ENCODE measurements around the gene PACRG. TPM values are rescaled to one million over a fixed set of nuclear protein-coding genes. Genes with fewer than 3 reads are reported as not detected.

The PACRG gene
- total and polyA plus RNA-seq, 4 donors, result 0.47 to 3.8 (median 2.4) TPM

DNA sequence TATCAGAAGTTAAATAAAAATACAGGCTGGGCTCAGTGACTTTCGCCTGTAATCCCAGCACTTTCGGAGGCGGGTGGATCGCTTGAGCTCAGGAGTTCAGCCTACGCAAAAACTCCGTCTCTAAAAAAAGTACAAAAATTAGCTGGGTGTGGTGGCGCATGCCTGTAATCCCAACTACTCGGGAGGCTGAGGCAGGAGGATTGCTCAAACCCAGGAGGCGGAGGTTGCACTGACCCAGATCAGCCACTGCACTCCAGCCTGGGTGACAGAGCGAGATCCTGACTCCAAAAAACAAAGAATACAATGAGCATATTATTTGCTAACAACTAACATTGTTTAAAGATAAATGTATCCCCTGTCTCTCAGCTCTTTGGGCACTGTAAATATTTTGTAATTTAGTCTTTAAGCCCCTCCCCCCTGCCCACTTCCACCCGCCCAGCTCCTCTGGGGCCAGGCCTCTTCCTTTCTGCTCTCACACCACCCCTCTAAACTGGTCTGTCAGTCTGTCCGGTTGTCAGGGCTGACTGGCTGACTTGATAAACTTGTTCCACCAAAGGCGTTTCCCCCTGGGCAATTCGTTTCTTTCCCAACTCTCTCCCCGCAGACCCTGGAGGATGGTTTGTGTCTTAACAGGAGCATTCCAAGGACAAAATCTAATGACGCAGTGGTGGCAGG lies 624.4 kb downstream of the PACRG start:
- no peak overlapping the region for H3K27ac ChIP-seq (ENCODE audit: low read depth in 1 of 2, low read length in 2 of 2)
- peaks cover 0 to 4% (median 0%) of the 10 kb centered on the region in 4 donors for H3K4me1 ChIP-seq (ENCODE audit: control insufficient read depth in 4 of 4, insufficient read depth in 4 of 4, low read length in 3 of 4)
- no peaks in the 10 kb centered on the region for H3K27me3 ChIP-seq (ENCODE audit: control insufficient read depth in 4 of 4, insufficient read depth in 4 of 4, low read length in 3 of 4)
- no peaks in the 10 kb centered on the region for H3K9me3 ChIP-seq (ENCODE audit: control insufficient read depth in 4 of 4, low read length in 3 of 4)
- no peak overlapping the region for H3K9ac ChIP-seq (ENCODE audit: low read depth in 1 of 2, low read length in 2 of 2)
- no peak overlapping the region for H3K4me3 ChIP-seq (ENCODE audit: low read depth in 1 of 3, low read length in 3 of 3)
- DNase-seq (ENCODE audit: low spot score), result no peak
- H3K36me3 ChIP-seq (ENCODE audit: control insufficient read depth in 4 of 4, insufficient read depth in 3 of 4, low read depth in 1 of 4, low read length in 3 of 4), result no peaks in the 10 kb centered on the region
- 89% methylated on average over 16 of the region's 16 CpGs for WGBS
- TF ChIP-seq FOXA1 (IDR thresholded peaks at IDR 0.05), result no peak
- TF ChIP-seq YY1 (IDR thresholded peaks at IDR 0.05), result no peak
- TF ChIP-seq SP1 (IDR thresholded peaks at IDR 0.05), result no peak
- TF ChIP-seq, protein P1, sequence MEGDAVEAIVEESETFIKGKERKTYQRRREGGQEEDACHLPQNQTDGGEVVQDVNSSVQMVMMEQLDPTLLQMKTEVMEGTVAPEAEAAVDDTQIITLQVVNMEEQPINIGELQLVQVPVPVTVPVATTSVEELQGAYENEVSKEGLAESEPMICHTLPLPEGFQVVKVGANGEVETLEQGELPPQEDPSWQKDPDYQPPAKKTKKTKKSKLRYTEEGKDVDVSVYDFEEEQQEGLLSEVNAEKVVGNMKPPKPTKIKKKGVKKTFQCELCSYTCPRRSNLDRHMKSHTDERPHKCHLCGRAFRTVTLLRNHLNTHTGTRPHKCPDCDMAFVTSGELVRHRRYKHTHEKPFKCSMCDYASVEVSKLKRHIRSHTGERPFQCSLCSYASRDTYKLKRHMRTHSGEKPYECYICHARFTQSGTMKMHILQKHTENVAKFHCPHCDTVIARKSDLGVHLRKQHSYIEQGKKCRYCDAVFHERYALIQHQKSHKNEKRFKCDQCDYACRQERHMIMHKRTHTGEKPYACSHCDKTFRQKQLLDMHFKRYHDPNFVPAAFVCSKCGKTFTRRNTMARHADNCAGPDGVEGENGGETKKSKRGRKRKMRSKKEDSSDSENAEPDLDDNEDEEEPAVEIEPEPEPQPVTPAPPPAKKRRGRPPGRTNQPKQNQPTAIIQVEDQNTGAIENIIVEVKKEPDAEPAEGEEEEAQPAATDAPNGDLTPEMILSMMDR (IDR thresholded peaks at IDR 0.05; ENCODE audit: low read depth, low read length, missing input control), result no peak
- TF ChIP-seq, protein P2, sequence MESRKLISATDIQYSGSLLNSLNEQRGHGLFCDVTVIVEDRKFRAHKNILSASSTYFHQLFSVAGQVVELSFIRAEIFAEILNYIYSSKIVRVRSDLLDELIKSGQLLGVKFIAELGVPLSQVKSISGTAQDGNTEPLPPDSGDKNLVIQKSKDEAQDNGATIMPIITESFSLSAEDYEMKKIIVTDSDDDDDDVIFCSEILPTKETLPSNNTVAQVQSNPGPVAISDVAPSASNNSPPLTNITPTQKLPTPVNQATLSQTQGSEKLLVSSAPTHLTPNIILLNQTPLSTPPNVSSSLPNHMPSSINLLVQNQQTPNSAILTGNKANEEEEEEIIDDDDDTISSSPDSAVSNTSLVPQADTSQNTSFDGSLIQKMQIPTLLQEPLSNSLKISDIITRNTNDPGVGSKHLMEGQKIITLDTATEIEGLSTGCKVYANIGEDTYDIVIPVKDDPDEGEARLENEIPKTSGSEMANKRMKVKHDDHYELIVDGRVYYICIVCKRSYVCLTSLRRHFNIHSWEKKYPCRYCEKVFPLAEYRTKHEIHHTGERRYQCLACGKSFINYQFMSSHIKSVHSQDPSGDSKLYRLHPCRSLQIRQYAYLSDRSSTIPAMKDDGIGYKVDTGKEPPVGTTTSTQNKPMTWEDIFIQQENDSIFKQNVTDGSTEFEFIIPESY (IDR thresholded peaks at IDR 0.05), result no peak
- no peak for TF ChIP-seq GABPA (IDR thresholded peaks at IDR 0.05 in 1 of 2, conservative IDR thresholded peaks at IDR 0.05 in 1 of 2)
- TF ChIP-seq, protein P3, sequence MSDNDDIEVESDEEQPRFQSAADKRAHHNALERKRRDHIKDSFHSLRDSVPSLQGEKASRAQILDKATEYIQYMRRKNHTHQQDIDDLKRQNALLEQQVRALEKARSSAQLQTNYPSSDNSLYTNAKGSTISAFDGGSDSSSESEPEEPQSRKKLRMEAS (IDR thresholded peaks at IDR 0.05), result no peak
- TF ChIP-seq NR2F2 (IDR thresholded peaks at IDR 0.05), result no peak
- TF ChIP-seq, protein P4, sequence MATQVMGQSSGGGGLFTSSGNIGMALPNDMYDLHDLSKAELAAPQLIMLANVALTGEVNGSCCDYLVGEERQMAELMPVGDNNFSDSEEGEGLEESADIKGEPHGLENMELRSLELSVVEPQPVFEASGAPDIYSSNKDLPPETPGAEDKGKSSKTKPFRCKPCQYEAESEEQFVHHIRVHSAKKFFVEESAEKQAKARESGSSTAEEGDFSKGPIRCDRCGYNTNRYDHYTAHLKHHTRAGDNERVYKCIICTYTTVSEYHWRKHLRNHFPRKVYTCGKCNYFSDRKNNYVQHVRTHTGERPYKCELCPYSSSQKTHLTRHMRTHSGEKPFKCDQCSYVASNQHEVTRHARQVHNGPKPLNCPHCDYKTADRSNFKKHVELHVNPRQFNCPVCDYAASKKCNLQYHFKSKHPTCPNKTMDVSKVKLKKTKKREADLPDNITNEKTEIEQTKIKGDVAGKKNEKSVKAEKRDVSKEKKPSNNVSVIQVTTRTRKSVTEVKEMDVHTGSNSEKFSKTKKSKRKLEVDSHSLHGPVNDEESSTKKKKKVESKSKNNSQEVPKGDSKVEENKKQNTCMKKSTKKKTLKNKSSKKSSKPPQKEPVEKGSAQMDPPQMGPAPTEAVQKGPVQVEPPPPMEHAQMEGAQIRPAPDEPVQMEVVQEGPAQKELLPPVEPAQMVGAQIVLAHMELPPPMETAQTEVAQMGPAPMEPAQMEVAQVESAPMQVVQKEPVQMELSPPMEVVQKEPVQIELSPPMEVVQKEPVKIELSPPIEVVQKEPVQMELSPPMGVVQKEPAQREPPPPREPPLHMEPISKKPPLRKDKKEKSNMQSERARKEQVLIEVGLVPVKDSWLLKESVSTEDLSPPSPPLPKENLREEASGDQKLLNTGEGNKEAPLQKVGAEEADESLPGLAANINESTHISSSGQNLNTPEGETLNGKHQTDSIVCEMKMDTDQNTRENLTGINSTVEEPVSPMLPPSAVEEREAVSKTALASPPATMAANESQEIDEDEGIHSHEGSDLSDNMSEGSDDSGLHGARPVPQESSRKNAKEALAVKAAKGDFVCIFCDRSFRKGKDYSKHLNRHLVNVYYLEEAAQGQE (IDR thresholded peaks at IDR 0.05), result no peak
- no peak for TF ChIP-seq TAF1 (conservative IDR thresholded peaks at IDR 0.05)

DNA sequence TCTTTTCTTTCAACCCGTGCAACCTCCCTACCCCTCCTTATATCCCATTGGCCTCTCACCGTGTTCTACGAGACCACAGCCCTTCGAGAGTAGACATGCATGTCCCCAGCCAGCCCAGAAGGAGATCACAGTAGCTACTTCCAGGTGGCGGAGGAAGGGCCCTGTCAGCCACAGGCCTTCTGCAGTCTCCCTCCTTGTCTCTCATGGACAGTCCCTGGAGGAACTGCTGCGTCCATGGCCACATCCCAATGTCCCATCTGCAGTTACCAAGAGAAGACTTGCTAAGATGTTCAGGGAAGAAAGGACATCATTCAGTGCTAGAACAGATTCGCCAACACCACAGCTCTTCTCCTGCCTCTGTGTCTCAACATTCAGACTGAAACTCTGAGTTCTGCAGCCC lies 625.2 kb downstream of the PACRG start:
- TF ChIP-seq, protein P4 (IDR thresholded peaks at IDR 0.05), result no peak
- TF ChIP-seq HNF4A (conservative IDR thresholded peaks at IDR 0.05) (no peak), HNF4G (IDR thresholded peaks at IDR 0.05) (no peak), RAD21 (IDR thresholded peaks at IDR 0.05) (no peak), YY1 (IDR thresholded peaks at IDR 0.05) (no peak), FOXA1 (IDR thresholded peaks at IDR 0.05) (no peak)
- Histone ChIP-seq H3K27ac (ENCODE audit: low read depth in 1 of 2, low read length in 2 of 2) (no peak overlapping the region), H3K9ac (ENCODE audit: low read depth in 1 of 2, low read length in 2 of 2) (no peak overlapping the region), H3K36me3 (ENCODE audit: control insufficient read depth in 4 of 4, insufficient read depth in 3 of 4, low read depth in 1 of 4, low read length in 3 of 4) (no peaks in the 10 kb centered on the region), H3K9me3 (ENCODE audit: control insufficient read depth in 4 of 4, low read length in 3 of 4) (no peaks in the 10 kb centered on the region), H3K4me1 (ENCODE audit: control insufficient read depth in 4 of 4, insufficient read depth in 4 of 4, low read length in 3 of 4) (peaks cover 0 to 4% (median 0%) of the 10 kb centered on the region in 4 donors), H3K4me3 (ENCODE audit: low read depth in 1 of 3, low read length in 3 of 3) (no peak overlapping the region), H3K27me3 (ENCODE audit: control insufficient read depth in 4 of 4, insufficient read depth in 4 of 4, low read length in 3 of 4) (no peaks in the 10 kb centered on the region)
- 89% methylated on average over 7 of the region's 7 CpGs for WGBS
- no peak for DNase-seq (ENCODE audit: low spot score)
